GM18520 (cell line): Measurements from ENCODE around the gene SLC15A3.

Experiments used
- ATAC-seq: cut with Tn5 transposase; IDR thresholded peaks from one replicate; pipeline ENCODE4 v1.9.1; 2021; ENCODE audit not compliant: unreplicated experiment

The SLC15A3 gene

GRCh38 chr11:60930394-60930793, 21.6 kb downstream of the SLC15A3 start:
- no peak for ATAC-seq

GRCh38 chr11:60929764-60930163, 22.2 kb downstream of the SLC15A3 start:
- no peak for ATAC-seq

GRCh38 chr11:60928563-60929001, 23.4 kb downstream of the SLC15A3 start:
- ATAC-seq, result no peak

- no peak for ATAC-seq
These were observed 24.4 kb downstream of the SLC15A3 start for GRCh38 chr11:60927600-60927999.

GRCh38 chr11:60927061-60927592, 24.8 kb downstream of the SLC15A3 start:
- ATAC-seq, result no peak

GRCh38 chr11:60926500-60926899, 25.5 kb downstream of the SLC15A3 start:
- no peak for ATAC-seq

GRCh38 chr11:60925868-60926267, 26.1 kb downstream of the SLC15A3 start:
- no peak for ATAC-seq

- ATAC-seq, result no peak
These were observed 26.8 kb downstream of the SLC15A3 start for GRCh38 chr11:60924906-60925853.

GRCh38 chr11:60924110-60924905, 27.7 kb downstream of the SLC15A3 start, which contains the start of gene TMEM132A:
Gene TMEM132A, plus strand, starts transcription at chr11:60924460. Its CDS starts 174 bp downstream, at chr11:60924634.
- no peak for ATAC-seq

GRCh38 chr11:60923800-60924109, 28.2 kb downstream of the SLC15A3 start:
- ATAC-seq, result no peak

GRCh38 chr11:60923326-60923725, 28.6 kb downstream of the SLC15A3 start:
- ATAC-seq, result no peak

GRCh38 chr11:60922906-60923305, 29.1 kb downstream of the SLC15A3 start:
- no peak for ATAC-seq

- ATAC-seq, result no peak
These were observed 30.1 kb downstream of the SLC15A3 start for GRCh38 chr11:60921777-60922335.

- ATAC-seq, result no peak
These were observed 30.7 kb downstream of the SLC15A3 start for GRCh38 chr11:60921259-60921658.

GRCh38 chr11:60919956-60920355, 32.0 kb downstream of the SLC15A3 start:
- ATAC-seq, result no peak

GRCh38 chr11:60919320-60919719, 32.7 kb downstream of the SLC15A3 start:
- ATAC-seq, result no peak

- ATAC-seq, result no peak
These were observed 33.1 kb downstream of the SLC15A3 start for GRCh38 chr11:60918939-60919265.

GRCh38 chr11:60918251-60918938, 33.6 kb downstream of the SLC15A3 start:
- ATAC-seq, result no peak

- no peak for ATAC-seq
These were observed 34.7 kb downstream of the SLC15A3 start for GRCh38 chr11:60917267-60917666.

GRCh38 chr11:60916669-60917206, 35.2 kb downstream of the SLC15A3 start:
- no peak for ATAC-seq
